ENCODE results near the gene ZFYVE9.

Gene ZFYVE9

DNA sequence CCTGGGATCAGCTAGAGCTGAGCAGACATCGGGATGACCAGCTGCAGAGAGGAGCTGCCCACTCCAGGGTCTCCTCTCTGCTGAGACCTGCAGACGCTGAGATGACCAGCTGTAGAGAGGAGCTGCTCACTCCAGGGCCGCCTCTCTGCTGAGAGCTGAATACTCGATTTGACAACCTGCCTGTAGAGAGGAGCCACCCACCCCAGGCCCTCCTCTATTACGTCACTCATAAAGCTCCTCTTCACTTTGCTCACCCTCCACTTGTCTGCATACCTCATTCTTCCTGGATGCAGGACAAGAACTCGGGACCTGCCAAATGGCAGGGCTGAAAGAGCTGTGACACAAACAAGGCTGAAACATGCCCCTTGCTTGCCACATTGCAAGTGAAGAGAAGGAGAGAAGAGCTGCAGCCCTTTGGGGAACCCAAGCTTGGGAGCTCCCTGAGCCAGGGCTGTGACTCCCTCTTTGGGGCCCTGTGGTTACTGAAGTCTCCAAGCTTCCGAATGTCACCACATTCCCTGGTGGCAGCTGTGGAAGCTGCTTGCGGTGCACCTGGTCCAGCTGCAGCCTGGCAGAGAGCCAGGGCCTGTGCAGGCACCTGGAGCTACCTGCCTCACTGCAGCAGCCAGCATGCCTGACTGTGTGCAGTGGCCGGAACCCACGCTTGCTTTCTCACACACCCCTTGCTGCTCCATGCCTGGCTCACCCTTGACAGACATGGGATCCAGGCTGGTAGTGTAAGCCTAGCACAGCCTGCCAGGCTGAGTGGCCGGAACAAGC, 164.5 kb downstream of the ZFYVE9 start:
- H3K4me3 Mint-ChIP-seq = no peak overlapping the region
- no peaks in the 10 kb centered on the region for H3K9me3 Mint-ChIP-seq
- H3K4me1 Mint-ChIP-seq = no peaks in the 10 kb centered on the region
- H3K27me3 Mint-ChIP-seq = peaks cover 21% of the 10 kb centered on the region
- H3K36me3 Mint-ChIP-seq = peaks cover 6% of the 10 kb centered on the region
- ATAC-seq = no peak
- H3K27ac Mint-ChIP-seq = no peak overlapping the region

DNA sequence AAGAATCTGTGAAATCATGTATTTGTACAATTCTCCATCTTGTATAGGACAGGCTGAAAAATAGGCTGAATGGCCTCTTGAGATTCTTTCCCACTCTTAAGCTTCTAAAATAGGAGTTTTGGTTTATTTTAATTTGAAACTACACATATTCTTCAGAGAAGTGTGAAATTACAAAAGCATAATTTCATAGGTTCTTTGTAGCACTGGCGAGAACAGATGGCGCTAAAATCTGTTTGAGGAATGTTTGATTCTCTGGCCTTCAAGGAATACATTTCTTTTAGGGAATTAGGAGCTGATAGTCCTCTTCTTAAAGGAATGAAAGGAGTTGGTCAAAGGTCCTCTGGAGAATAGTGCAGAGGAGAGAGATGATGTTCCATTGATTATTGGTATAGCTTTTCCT, 179.2 kb downstream of the ZFYVE9 start:
- Mint-ChIP-seq H3K27ac (no peak overlapping the region), H3K4me1 (no peaks in the 10 kb centered on the region), H3K9me3 (no peaks in the 10 kb centered on the region), H3K4me3 (no peak overlapping the region), H3K27me3 (peaks cover 9% of the 10 kb centered on the region), H3K36me3 (peaks cover 6% of the 10 kb centered on the region)
- ATAC-seq = no peak

DNA sequence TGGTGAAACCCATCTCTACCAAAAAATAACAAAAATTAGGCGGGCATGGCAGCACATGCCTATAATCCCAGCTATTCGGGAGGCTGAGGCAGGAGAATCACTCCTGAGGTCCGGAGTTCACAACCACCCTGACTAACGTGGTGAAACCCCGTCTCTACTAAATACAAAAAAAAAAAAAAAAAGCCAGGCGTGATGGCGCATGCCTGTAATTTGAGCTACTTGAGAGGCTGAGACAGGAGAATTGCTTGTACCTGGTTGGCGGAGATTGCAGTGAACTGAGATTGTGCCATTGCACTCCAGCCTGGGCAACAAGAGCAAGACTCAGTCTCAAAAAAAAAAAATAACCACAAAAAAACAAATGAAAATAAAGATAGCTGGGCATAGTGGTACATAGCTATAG, 181.8 kb downstream of the ZFYVE9 start:
- peaks cover 9% of the 10 kb centered on the region for H3K27me3 Mint-ChIP-seq
- ATAC-seq = no peak

DNA sequence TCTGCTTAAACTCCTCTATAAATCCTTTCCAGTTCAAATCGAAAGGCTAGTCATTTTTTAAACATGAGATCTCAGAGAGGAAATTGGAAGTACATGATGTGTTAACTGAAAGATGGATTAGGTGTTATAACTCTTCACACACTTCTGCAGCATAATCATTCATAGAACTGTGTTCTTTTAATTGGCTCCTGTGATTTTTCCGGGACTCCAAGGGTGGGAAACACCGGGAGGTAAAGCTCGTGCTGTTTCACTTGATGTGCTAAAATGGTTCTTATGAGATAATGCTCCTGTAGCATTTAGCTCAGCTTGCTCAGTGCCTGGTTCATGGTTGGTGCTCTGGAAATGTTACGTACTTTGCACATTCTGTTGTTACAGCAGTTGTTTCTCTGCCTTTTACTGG, 183.9 kb downstream of the ZFYVE9 start:
- H3K4me3 Mint-ChIP-seq = no peak overlapping the region
- H3K36me3 Mint-ChIP-seq = peaks cover 6% of the 10 kb centered on the region
- H3K4me1 Mint-ChIP-seq = no peaks in the 10 kb centered on the region
- H3K27ac Mint-ChIP-seq = no peak overlapping the region
- H3K27me3 Mint-ChIP-seq = peaks cover 9% of the 10 kb centered on the region
- H3K9me3 Mint-ChIP-seq = no peaks in the 10 kb centered on the region
- no peak for ATAC-seq

More for the DNA sequence above, 181.8 kb downstream of the ZFYVE9 start:
- Mint-ChIP-seq H3K36me3 (peaks cover 6% of the 10 kb centered on the region), H3K4me3 (no peak overlapping the region), H3K4me1 (no peaks in the 10 kb centered on the region), H3K9me3 (no peaks in the 10 kb centered on the region), H3K27ac (no peak overlapping the region)

DNA sequence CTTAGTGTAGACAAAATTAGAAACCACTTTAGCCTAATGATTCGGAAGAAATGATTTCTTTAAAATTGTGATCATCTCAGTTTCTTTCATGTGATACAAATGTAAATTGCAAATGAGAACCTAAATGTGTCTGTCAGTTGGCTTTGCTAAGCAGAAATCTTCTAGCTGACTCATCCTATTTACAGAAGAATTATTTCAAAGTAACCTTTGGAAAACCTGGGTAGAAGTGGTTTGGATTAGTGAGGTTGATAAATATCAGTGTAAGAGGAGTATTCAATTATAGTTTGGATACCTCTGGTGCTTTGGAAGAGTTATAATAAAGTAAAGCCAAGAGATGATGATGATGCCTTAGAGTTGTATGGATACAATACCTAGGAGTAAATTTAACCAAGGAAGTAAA, 186.7 kb downstream of the ZFYVE9 start:
- ATAC-seq = no peak
- H3K27me3 Mint-ChIP-seq = no peaks in the 10 kb centered on the region
- H3K36me3 Mint-ChIP-seq = no peaks in the 10 kb centered on the region
- no peaks in the 10 kb centered on the region for H3K9me3 Mint-ChIP-seq
- H3K27ac Mint-ChIP-seq = no peak overlapping the region
- no peaks in the 10 kb centered on the region for H3K4me1 Mint-ChIP-seq
- no peak overlapping the region for H3K4me3 Mint-ChIP-seq

DNA sequence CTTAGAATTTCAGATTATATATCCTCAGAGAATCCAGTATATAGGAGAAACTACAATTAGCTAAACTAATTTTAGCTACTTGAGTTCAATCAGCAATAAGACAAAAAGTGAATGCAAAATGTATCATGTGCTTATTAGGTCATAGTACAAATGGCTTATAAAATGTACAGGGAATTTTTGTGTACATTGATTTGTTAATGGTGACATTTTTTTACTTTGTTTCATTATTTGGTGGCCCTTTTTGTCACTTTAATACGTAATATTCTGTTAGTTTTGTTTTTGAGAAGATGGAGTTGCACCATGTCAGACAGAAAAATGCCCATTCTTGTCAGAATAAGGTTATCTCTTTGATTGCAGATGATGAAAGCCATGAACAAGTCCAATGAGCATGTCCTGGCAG, 190.5 kb downstream of the ZFYVE9 start:
- ATAC-seq = no peak
- H3K9me3 Mint-ChIP-seq = no peaks in the 10 kb centered on the region

DNA sequence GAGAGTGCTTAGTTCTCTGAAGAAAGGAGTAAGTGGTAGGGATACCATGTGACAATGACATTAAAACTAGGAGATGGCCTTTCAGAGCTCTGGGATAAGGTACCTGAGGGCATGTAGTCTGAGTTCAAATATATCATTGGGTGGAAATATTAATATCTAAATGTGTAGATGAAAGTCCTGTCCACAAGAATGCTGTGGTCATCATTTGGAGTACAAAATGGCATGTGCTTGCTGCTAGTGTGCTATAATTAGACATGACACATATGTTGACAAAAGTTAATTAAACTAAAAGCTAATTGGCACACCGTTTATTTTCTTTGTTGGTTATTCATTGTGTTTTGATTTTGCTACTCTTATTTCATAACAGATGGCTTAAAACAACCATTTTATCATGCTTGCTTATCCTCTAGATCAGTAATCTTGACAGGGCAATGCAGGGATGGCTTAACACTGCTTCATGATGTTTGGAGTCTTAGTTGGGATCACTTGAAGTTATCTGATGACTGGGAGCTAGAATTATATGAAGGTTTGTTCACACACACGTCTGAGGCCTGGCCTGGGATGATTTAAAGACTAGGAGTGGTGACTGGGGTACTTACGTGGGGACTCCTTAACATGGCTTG, 193.1 kb downstream of the ZFYVE9 start:
- Mint-ChIP-seq H3K4me3 (no peak overlapping the region), H3K36me3 (no peaks in the 10 kb centered on the region), H3K27me3 (no peaks in the 10 kb centered on the region), H3K27ac (no peak overlapping the region), H3K4me1 (no peaks in the 10 kb centered on the region), H3K9me3 (no peaks in the 10 kb centered on the region)
- no peak for ATAC-seq

More for the DNA sequence above, 190.5 kb downstream of the ZFYVE9 start:
- Mint-ChIP-seq H3K36me3 (no peaks in the 10 kb centered on the region), H3K27ac (no peak overlapping the region), H3K27me3 (no peaks in the 10 kb centered on the region), H3K4me3 (no peak overlapping the region), H3K4me1 (no peaks in the 10 kb centered on the region)

DNA sequence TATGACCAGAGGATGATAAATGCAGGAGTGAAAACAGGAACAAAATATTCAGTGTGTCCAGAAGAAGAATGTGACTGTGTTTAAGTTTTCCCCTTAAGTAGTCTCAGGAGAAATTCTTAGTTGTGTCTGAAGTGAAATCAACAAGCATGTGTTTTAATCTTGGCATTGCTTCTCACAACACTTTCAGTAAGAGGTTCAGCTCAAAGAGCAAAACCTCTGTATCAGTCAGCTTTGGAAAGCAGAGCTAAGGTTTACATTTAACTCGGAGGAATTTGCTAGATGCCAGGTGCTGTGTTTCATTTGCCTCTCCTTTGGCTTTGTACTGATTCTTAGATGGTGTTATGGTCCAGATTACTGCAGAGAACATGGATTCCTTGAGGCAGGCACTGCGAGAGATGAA, 195.6 kb downstream of the ZFYVE9 start:
- Mint-ChIP-seq H3K4me1 (no peaks in the 10 kb centered on the region), H3K36me3 (no peaks in the 10 kb centered on the region), H3K9me3 (no peaks in the 10 kb centered on the region), H3K27ac (no peak overlapping the region), H3K27me3 (no peaks in the 10 kb centered on the region), H3K4me3 (no peak overlapping the region)
- ATAC-seq = no peak

DNA sequence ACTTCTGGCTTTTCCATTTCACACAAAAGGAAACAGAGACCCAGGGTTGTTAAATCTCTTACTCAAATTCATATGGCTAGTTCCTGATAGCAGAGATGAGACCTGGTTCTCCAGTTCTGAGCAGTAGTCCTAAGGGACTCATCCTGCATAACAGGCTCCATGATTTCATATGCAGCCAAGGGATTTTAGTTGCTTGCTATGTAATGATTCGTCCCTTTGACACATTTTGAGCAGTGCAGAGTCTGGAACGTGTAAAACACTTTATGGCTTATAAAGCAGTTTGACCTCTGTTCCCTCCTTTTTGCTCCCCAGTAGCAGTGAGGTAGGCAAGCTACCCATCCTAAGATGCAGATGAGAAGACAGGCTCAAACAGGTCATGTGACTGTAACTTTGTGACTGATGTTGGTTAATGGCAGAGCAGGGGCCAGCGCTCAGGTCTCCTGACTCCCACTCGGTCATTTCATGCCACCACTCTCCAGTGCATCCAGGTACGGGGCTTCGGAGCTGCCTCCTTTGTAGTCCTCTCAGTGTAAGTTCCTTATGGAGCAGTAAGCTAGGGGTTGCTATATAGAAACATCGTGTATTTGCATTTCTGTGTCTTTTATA, 199.9 kb downstream of the ZFYVE9 start:
- H3K4me3 Mint-ChIP-seq = no peak overlapping the region
- no peaks in the 10 kb centered on the region for H3K27me3 Mint-ChIP-seq
- no peaks in the 10 kb centered on the region for H3K36me3 Mint-ChIP-seq
- no peak overlapping the region for H3K27ac Mint-ChIP-seq
- ATAC-seq = no peak
- H3K4me1 Mint-ChIP-seq = no peaks in the 10 kb centered on the region
- no peaks in the 10 kb centered on the region for H3K9me3 Mint-ChIP-seq

DNA sequence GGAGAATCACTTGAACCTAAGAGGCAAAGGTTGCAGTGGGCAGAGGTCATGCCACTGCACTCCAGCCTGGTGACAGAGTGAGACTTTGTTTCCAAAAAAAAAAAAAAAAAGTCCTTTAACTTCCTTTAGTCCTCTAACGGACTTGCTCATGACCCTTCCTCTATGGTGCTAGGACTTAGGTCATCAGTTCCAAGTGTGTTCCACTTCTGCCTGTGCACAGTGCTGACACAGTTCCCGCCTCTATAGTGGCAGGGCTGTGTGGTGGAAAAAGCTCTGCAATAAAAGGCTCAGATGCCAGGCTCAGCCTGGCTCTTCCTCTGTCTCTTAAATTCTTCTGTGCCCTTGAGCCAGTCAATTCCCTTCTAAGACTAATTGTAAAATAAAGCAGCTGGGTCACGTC, 202.1 kb downstream of the ZFYVE9 start:
- Mint-ChIP-seq H3K4me1 (no peaks in the 10 kb centered on the region), H3K27me3 (no peaks in the 10 kb centered on the region), H3K27ac (no peak overlapping the region), H3K4me3 (no peak overlapping the region), H3K9me3 (no peaks in the 10 kb centered on the region), H3K36me3 (no peaks in the 10 kb centered on the region)
- ATAC-seq = no peak

DNA sequence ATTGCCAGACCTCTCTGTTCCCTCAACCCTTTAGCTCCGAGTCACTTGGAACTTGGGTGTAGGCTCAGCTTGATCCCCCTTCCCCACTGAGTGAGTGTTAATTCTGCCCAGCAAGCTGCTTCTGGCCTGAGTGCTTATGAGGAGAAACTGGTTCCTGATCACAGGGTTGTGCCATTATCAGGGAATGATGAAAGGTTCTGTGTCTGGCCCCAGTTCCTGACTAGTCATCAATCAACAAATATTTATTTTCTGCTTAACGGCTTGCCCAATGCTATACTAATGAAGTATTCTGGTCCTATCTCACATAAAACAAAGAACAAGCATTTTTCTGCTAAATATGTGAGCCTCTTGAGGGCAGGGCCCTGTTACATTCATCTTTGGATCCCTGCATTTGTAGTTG, 203.4 kb downstream of the ZFYVE9 start:
- Mint-ChIP-seq H3K27ac (no peak overlapping the region), H3K9me3 (no peaks in the 10 kb centered on the region), H3K4me3 (no peak overlapping the region), H3K4me1 (no peaks in the 10 kb centered on the region), H3K36me3 (no peaks in the 10 kb centered on the region), H3K27me3 (no peaks in the 10 kb centered on the region)
- ATAC-seq = no peak

DNA sequence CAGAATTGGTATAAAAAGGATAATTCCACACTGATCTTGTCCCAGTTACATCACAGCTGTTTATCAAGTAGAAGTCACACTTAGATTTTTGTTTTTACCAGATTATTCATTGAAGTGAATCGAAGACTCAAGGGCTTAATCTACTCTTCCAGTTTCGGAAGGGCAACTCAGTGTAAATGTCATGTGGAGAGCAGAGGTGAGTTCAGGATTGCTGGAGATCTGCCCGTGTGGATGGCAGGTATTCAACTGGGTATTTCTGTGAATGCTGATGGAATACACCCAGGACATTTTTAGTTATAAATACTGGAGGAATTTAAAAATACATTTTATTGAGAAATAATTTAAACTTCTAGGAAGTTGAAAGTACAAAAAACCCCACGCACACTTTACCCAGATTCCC, 204.8 kb downstream of the ZFYVE9 start:
- Mint-ChIP-seq H3K4me1 (no peaks in the 10 kb centered on the region), H3K27me3 (no peaks in the 10 kb centered on the region), H3K27ac (no peak overlapping the region), H3K4me3 (no peak overlapping the region), H3K9me3 (no peaks in the 10 kb centered on the region), H3K36me3 (no peaks in the 10 kb centered on the region)
- no peak for ATAC-seq

DNA sequence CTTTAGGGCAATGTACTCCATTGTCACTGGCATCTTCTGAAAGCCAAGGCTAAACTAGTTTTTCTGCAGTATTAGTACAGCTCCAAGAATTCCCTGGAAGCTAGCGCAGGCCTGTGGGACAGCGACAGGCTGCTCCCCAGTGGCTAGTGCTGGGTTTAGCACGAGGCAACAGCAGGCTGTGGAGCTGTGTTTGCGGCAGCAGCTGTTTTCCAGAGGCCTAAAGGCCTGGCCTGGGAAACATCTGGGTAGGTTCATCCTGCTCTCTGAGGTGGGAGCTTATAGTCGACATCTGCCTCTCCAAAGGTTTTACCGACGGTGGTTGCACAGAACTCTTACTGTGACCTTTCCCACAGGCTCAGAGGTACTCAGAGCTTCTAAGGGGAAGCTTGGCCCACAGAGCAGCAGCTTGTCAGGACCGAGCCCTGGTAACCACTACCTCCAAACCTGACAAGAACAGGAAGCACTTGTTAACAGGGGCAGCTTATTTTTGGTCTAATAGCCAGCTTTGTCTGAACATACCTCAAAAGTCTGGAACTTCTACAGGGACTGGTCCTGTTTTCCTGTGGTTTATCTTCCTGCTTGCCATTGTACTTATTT, 206.9 kb downstream of the ZFYVE9 start:
- H3K4me1 Mint-ChIP-seq = no peaks in the 10 kb centered on the region
- no peak overlapping the region for H3K4me3 Mint-ChIP-seq
- H3K27me3 Mint-ChIP-seq = no peaks in the 10 kb centered on the region
- H3K9me3 Mint-ChIP-seq = no peaks in the 10 kb centered on the region
- H3K27ac Mint-ChIP-seq = no peak overlapping the region
- peaks cover 13% of the 10 kb centered on the region for H3K36me3 Mint-ChIP-seq
- peak; percentile 50 for ATAC-seq

DNA sequence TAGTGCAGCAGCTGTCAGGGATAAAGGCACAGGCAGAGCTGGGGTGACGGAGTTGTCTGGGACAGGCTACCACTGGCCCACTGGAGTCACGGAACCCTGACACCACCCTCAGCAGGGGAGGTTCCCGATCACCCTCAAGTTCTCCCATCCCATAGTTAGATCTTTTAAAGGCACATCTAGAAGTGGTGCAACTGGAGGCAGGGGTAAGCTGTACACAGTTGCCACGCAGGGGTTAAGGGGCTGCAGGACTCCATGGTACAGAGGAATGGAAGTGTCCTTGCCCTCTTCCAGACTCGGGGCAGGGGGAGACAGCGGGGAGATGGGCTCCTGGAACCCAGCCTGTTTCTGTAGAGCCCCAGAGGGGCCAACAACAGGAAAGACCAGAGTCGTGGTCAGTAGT, 210.8 kb downstream of the ZFYVE9 start:
- no peak overlapping the region for H3K27ac Mint-ChIP-seq
- H3K36me3 Mint-ChIP-seq = peaks cover 50% of the 10 kb centered on the region

DNA sequence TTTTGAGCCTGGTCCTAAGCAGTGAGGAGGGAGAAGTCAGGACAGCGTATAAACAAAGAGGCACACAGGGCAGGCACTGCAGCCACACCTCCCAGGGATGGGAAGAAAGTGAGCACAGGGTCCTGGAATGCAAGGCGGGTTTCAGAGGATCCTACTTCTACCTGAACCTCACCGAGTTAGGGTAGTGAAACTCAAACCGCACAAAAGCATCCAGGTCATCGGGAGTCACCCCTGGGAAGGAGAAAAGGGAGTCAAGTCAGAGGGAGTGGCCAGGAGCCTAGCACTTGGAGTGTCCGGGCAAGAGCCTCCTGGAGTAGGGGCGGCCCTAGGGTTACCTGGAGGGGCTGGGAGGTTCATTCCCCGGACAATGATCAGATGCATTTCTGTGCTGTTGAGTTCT, 213.5 kb downstream of the ZFYVE9 start:
- H3K4me3 Mint-ChIP-seq = no peak overlapping the region
- H3K4me1 Mint-ChIP-seq = no peaks in the 10 kb centered on the region
- H3K27me3 Mint-ChIP-seq = no peaks in the 10 kb centered on the region
- no peak overlapping the region for H3K27ac Mint-ChIP-seq
- peaks cover 75% of the 10 kb centered on the region for H3K36me3 Mint-ChIP-seq
- H3K9me3 Mint-ChIP-seq = no peaks in the 10 kb centered on the region
- ATAC-seq = no peak

More for the DNA sequence above, 210.8 kb downstream of the ZFYVE9 start:
- H3K4me1 Mint-ChIP-seq = no peaks in the 10 kb centered on the region
- no peaks in the 10 kb centered on the region for H3K27me3 Mint-ChIP-seq
- no peak for ATAC-seq
- H3K4me3 Mint-ChIP-seq = no peak overlapping the region
- H3K9me3 Mint-ChIP-seq = no peaks in the 10 kb centered on the region

All from stimulated activated memory B cell treated with anti-CD40 and anti-IgM and Interleukin-4, amounts not matched to agents 10 μg/mL and 1 μg/mL and 100 μg/mL, for 72 hours (primary cell).